Germinal center (tissue), 1 donor: Measurements from ENCODE around the gene DCTN4.
A peak's percentile ranks its signal among the peaks of the same experiment; 100 is the strongest.

Experiments used
- DNase-seq: peaks from one replicate; pipeline ENCODE4 v3.0.0; 2012; ENCODE audit warnings: mixed read lengths, low spot score

The DCTN4 gene

GRCh38 chr5:150740992-150741391, 17.8 kb downstream of the DCTN4 start:
- no peak for DNase-seq

GRCh38 chr5:150738862-150739261, 20.0 kb downstream of the DCTN4 start:
- no peak for DNase-seq

- DNase-seq = peak; percentile 13
These were observed 24.0 kb downstream of the DCTN4 start for GRCh38 chr5:150734579-150735384.

GRCh38 chr5:150731669-150732242, 27.1 kb downstream of the DCTN4 start:
- DNase-seq = no peak

GRCh38 chr5:150729859-150730258, 29.0 kb downstream of the DCTN4 start:
- DNase-seq = no peak

GRCh38 chr5:150723845-150724244, 35.0 kb downstream of the DCTN4 start:
- DNase-seq = no peak

- no peak for DNase-seq
These were observed 48.7 kb downstream of the DCTN4 start for GRCh38 chr5:150710165-150710564.

GRCh38 chr5:150706776-150707390, 51.9 kb downstream of the DCTN4 start:
- no peak for DNase-seq

GRCh38 chr5:150703762-150704161, 55.1 kb downstream of the DCTN4 start:
- no peak for DNase-seq

GRCh38 chr5:150700594-150701377, 58.0 kb downstream of the DCTN4 start, which contains the start of gene RBM22:
Gene RBM22 (minus strand): TSS chr5:150701062. CDS start chr5:150700985, 77 bp downstream.
- DNase-seq = peak; percentile 84

- no peak for DNase-seq
These were observed 58.6 kb downstream of the DCTN4 start for GRCh38 chr5:150700246-150700593.

- DNase-seq = no peak
These were observed 64.2 kb downstream of the DCTN4 start for GRCh38 chr5:150694612-150695011.

GRCh38 chr5:150692276-150692675, 66.5 kb downstream of the DCTN4 start:
- no peak for DNase-seq

- no peak for DNase-seq
These were observed 68.1 kb downstream of the DCTN4 start for GRCh38 chr5:150690760-150691159.

GRCh38 chr5:150689120-150689519, 69.7 kb downstream of the DCTN4 start:
- no peak for DNase-seq

- DNase-seq = no peak
These were observed 82.2 kb downstream of the DCTN4 start for GRCh38 chr5:150676578-150676977.

GRCh38 chr5:150675069-150675468, 83.7 kb downstream of the DCTN4 start:
- no peak for DNase-seq

- no peak for DNase-seq
These were observed 84.4 kb downstream of the DCTN4 start for GRCh38 chr5:150674341-150674821.

GRCh38 chr5:150672884-150673275, 85.9 kb downstream of the DCTN4 start:
- no peak for DNase-seq

- DNase-seq = no peak
These were observed 86.5 kb downstream of the DCTN4 start for GRCh38 chr5:150672237-150672883.

- DNase-seq = no peak
These were observed 87.1 kb downstream of the DCTN4 start for GRCh38 chr5:150671509-150672236.
